HFFc6 (cell line): ENCODE results near the gene UBXN6. TPM values are rescaled to one million over a fixed set of nuclear protein-coding genes. Genes with fewer than 3 reads are reported as not detected.

Experiments
- DNase-seq: peaks from one replicate; pipeline ENCODE4 v3.0.0-alpha.2; 2018
- H3K27ac Mint-ChIP-seq: 2 replicates; pipeline ENCODE4 v1.8.0; 2020; ENCODE audit warnings: mild to moderate bottlenecking, mixed read lengths
- H3K27me3 Mint-ChIP-seq: 2 replicates; pipeline ENCODE4 v1.8.0; 2021; ENCODE audit warnings: mild to moderate bottlenecking, moderate library complexity, mixed read lengths; ENCODE audit not compliant: insufficient read depth
- H3K36me3 Mint-ChIP-seq: 2 replicates; pipeline ENCODE4 v1.8.0; 2021; ENCODE audit warnings: low read depth, mixed read lengths
- H3K4me1 Mint-ChIP-seq: 2 replicates; pipeline ENCODE4 v1.8.0; 2020; ENCODE audit warnings: low read depth, mixed read lengths
- H3K4me3 Mint-ChIP-seq: 2 replicates; pipeline ENCODE4 v1.8.0; 2020; ENCODE audit warnings: mild to moderate bottlenecking, moderate library complexity, mixed read lengths
- H3K9me3 Mint-ChIP-seq: 2 replicates; pipeline ENCODE4 v1.8.0; 2020; ENCODE audit warnings: mild to moderate bottlenecking, mixed read lengths
- CTCF ChIP-seq: fragments of 200-600 bp; sonication (generic); IDR thresholded peaks from 2 replicates; pipeline ENCODE4 v1.5.0; 2021; ENCODE audit warnings: antibody characterized with exemption, mild to moderate bottlenecking
- total RNA-seq, 6 experiments: library from RNA; stranded (reverse); fragmentation: NEBNext Ultra II Directional; extraction: Animal tissue kit (Norgen Biotek cat#: 25700); gene quantifications; 2 replicates in 1 of 6; 3 replicates in 5 of 6; pipeline ENCODE4 v1.2.3, GENCODE V29; 2021

Gene UBXN6
- total RNA-seq, 6 experiments from 2014 or later: 124 to 142 (median 131) TPM

GRCh38 chr19:4443966-4444764 lies 13.4 kb downstream of the UBXN6 start:
- Mint-ChIP-seq H3K27ac (peak overlapping the region; percentile 59; the same call in 1 of the 2 replicates), H3K27me3 (peaks cover 14% of the 10 kb centered on the region), H3K36me3 (peaks cover 15% of the 10 kb centered on the region; the same call in 1 of the 2 replicates), H3K4me1 (no peaks in the 10 kb centered on the region; the same call in 1 of the 2 replicates), H3K4me3 (no peak overlapping the region; the same call in 1 of the 2 replicates), H3K9me3 (no peaks in the 10 kb centered on the region)
- no peak for DNase-seq
- no peak for TF ChIP-seq CTCF

- peaks cover 13% of the 10 kb centered on the region for H3K27me3 Mint-ChIP-seq
- H3K4me3 Mint-ChIP-seq: no peak overlapping the region
- TF ChIP-seq CTCF: no peak
- DNase-seq: no peak
- H3K36me3 Mint-ChIP-seq: peaks cover 13% of the 10 kb centered on the region; the same call in 1 of the 2 replicates
- H3K4me1 Mint-ChIP-seq: no peaks in the 10 kb centered on the region; the same call in 1 of the 2 replicates
- H3K9me3 Mint-ChIP-seq: no peaks in the 10 kb centered on the region
- no peak overlapping the region for H3K27ac Mint-ChIP-seq
Measured at GRCh38 chr19:4443188-4443587, 14.4 kb downstream of the UBXN6 start.

GRCh38 chr19:4442819-4443146 lies 14.8 kb downstream of the UBXN6 start:
- Mint-ChIP-seq H3K36me3 (peaks cover 13% of the 10 kb centered on the region; the same call in 1 of the 2 replicates), H3K4me1 (no peaks in the 10 kb centered on the region; the same call in 1 of the 2 replicates), H3K27me3 (peaks cover 12% of the 10 kb centered on the region), H3K9me3 (no peaks in the 10 kb centered on the region), H3K4me3 (no peak overlapping the region), H3K27ac (no peak overlapping the region)
- no peak for TF ChIP-seq CTCF
- DNase-seq: no peak

GRCh38 chr19:4441994-4442818 lies 15.4 kb downstream of the UBXN6 start:
- no peak for DNase-seq
- H3K36me3 Mint-ChIP-seq: peaks cover 13% of the 10 kb centered on the region; the same call in 1 of the 2 replicates
- no peak for TF ChIP-seq CTCF
- no peaks in the 10 kb centered on the region; the same call in 1 of the 2 replicates for H3K4me1 Mint-ChIP-seq
- H3K27ac Mint-ChIP-seq: no peak overlapping the region; the same call in 1 of the 2 replicates
- no peaks in the 10 kb centered on the region for H3K9me3 Mint-ChIP-seq
- no peak overlapping the region for H3K4me3 Mint-ChIP-seq
- peaks cover 12% of the 10 kb centered on the region for H3K27me3 Mint-ChIP-seq

GRCh38 chr19:4439243-4439642 lies 18.4 kb downstream of the UBXN6 start:
- Mint-ChIP-seq H3K4me3 (no peak overlapping the region), H3K9me3 (no peaks in the 10 kb centered on the region), H3K4me1 (no peaks in the 10 kb centered on the region; the same call in 1 of the 2 replicates), H3K27me3 (peaks cover 12% of the 10 kb centered on the region), H3K27ac (no peak overlapping the region; the same call in 1 of the 2 replicates), H3K36me3 (peaks cover 15% of the 10 kb centered on the region; the same call in 1 of the 2 replicates)
- TF ChIP-seq CTCF: no peak
- no peak for DNase-seq
